HG03025 (cell line): ENCODE data around the gene ZNF576.
"Not testable (repeated sequence)": the region's sequence is repeated elsewhere in the genome, so short reads cannot be mapped to it uniquely, and the experiment has no call there.

Experiments used
- ATAC-seq: cut with Tn5 transposase; IDR thresholded peaks from one replicate; pipeline ENCODE4 v1.9.1; 2021; ENCODE audit warnings: mild to moderate bottlenecking, moderate library complexity; ENCODE audit not compliant: unreplicated experiment, low FRiP score

ZNF576 gene

GRCh38 chr19:43598445-43599240, 2.2 kb downstream of the ZNF576 start:
- ATAC-seq, result no peak

- ATAC-seq, result no peak
Observed at GRCh38 chr19:43599635-43600295, 3.4 kb downstream of the ZNF576 start.

GRCh38 chr19:43600326-43600725, 3.9 kb downstream of the ZNF576 start:
- ATAC-seq, result not testable (repeated sequence)

- no peak for ATAC-seq
Observed at GRCh38 chr19:43605875-43606568, 9.6 kb downstream of the ZNF576 start.

GRCh38 chr19:43606569-43607229, 10.3 kb downstream of the ZNF576 start:
- no peak for ATAC-seq

- ATAC-seq, result no peak
Observed at GRCh38 chr19:43607238-43608205, 11.1 kb downstream of the ZNF576 start.

- ATAC-seq, result no peak
Observed at GRCh38 chr19:43609872-43610271, 13.5 kb downstream of the ZNF576 start.

- no peak for ATAC-seq
Observed at GRCh38 chr19:43610493-43610892, 14.1 kb downstream of the ZNF576 start.

GRCh38 chr19:43611788-43612187, 15.4 kb downstream of the ZNF576 start, which contains the start of gene SRRM5:
Gene SRRM5 (plus strand): TSS chr19:43612088. CDS start chr19:43612122, 34 bp downstream.
- no peak for ATAC-seq

GRCh38 chr19:43612374-43612773, 16.0 kb downstream of the ZNF576 start:
- ATAC-seq, result no peak

GRCh38 chr19:43616306-43616705, 19.9 kb downstream of the ZNF576 start:
- no peak for ATAC-seq

- no peak for ATAC-seq
Observed at GRCh38 chr19:43616954-43617353, 20.6 kb downstream of the ZNF576 start.

GRCh38 chr19:43618921-43619261, 22.5 kb downstream of the ZNF576 start:
- peak; percentile 12 for ATAC-seq

- ATAC-seq, result peak; percentile 71
Observed at GRCh38 chr19:43619262-43620060, 23.1 kb downstream of the ZNF576 start, which contains the start of gene ZNF428. Gene ZNF428 (minus strand): TSS chr19:43619629. CDS start chr19:43614304, 5,325 bp downstream.

GRCh38 chr19:43620061-43621001, 23.9 kb downstream of the ZNF576 start:
- no peak for ATAC-seq

- no peak for ATAC-seq
Observed at GRCh38 chr19:43622070-43622469, 25.7 kb downstream of the ZNF576 start.

- ATAC-seq, result no peak
Observed at GRCh38 chr19:43622956-43623355, 26.6 kb downstream of the ZNF576 start.
